ENCODE data around the gene SUPT5H. TPM values are rescaled to one million over a fixed set of nuclear protein-coding genes. Genes with fewer than 3 reads are reported as not detected.

SUPT5H gene
- 157 TPM for total RNA-seq

DNA sequence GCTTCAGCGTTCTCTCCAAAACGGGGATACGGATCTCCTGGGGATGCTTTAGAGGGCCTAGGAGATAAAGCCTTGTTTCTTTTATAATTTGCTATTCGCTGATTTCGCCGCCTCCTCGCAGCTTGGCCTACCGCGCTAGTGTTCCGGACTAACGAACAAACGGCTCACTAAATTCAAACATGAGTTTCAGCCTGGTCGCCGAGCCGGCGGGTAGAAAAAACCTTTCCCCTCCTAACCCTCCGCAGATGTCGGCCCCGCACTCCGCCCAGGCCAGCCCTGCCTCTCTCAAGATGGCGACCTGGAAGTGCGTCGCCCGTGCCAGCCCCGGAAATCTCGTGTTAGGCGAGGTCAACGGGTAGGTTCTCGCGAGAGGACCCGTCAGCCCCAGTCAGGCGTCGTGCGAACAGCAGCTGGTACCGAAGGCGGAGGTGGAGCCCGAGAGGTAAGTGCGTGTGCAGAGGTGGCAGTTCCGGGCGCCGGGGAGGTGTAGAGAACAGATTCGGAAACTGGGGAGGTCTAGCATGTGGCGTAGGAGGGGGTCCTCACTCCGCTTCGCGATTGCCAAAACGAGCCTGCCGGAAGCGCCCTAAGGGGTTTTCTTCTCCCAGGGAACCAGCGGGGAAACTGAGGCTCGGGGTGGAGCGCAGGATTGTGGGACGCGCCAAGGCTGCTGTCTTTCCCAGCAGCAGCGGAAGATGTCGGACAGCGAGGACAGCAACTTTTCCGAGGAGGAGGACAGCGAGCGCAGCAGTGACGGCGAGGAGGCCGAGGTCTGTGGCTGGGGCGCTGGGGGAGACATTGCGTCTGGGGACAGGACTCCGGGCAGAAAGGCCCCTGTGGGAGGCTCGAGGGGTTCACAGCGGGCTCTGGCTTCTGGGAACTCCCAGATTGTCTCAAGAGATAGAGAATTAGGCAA lies at the start of gene SUPT5H:
Gene SUPT5H, plus strand, starts transcription at position 387 of the 916 bp plus-strand sequence. Its CDS starts 309 bp downstream, at position 696.
- DNase-seq (ENCODE audit: low spot score): peak; percentile 98

DNA sequence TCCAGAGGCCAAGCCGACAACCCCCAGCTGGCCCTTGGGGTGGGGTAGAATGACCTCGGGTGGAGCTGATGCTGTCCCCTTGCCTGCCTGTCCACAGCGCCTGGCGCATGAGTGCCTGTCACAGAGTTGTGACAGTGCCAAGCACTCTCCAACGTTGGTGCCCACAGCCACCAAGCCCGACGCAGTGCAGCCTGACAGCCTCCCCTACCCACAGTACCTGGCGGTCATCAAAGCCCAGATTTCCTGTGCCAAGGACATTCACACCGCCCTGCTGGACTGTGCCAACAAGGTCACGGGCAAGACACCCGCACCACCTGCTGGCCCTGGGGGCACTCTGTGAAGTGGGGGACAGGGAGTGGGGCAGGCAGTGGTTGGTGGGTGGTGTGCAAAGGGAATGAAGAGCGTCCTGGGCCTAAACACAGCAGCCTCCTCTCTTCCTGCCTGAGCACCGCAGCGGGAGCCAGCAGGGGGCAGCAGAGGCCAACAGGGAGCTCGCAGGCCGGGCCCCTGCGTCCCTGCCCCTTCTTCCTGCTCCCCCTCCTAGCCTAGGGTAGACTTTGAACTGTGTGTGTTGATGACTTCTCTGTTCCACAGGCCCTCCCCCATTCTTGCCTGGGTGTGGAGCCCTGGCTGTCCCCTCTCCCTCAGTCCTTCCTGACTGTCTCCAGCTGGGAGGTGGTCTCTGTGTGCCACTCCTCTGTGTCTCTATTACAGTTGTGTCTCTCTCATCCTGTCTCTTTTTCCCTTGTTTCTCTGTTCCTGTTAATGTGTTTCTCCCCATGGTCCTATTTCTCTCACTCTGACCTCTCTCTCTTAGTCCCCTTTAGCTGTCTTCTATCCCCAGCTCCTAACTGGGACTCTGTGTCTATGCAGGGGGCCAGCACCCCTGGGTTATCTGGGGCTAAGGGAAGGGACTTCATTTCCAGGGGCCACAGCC lies 47.8 kb upstream of the SUPT5H start:
- peak; percentile 94 for DNase-seq (ENCODE audit: low spot score)

- peak; percentile 66 for DNase-seq (ENCODE audit: low spot score)
These were observed 47.0 kb upstream of the SUPT5H start for GRCh38 chr19:39398297-39398864.

- no peak for DNase-seq (ENCODE audit: low spot score)
These were observed 45.7 kb upstream of the SUPT5H start for GRCh38 chr19:39399668-39400050.

DNA sequence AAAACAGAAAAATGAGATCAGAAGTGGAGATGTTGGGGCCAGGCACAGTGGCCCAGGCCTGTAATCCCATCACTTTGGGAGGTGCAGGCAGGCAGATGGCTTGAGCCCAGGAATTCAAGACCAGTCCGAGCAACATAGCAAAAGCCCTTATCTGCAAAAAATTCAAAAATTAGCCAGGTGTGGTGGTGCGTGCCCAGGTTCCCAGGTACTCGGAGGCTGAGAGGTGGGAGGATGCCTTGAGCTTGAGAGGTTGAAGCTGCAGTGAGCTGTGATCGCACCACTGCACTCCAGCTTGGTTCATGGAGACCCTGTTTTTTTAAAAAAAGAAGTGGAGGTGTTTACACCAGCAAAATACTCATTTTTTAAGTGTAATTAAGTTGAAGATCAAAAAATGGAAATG lies 45.3 kb upstream of the SUPT5H start:
- DNase-seq (ENCODE audit: low spot score): no peak

DNA sequence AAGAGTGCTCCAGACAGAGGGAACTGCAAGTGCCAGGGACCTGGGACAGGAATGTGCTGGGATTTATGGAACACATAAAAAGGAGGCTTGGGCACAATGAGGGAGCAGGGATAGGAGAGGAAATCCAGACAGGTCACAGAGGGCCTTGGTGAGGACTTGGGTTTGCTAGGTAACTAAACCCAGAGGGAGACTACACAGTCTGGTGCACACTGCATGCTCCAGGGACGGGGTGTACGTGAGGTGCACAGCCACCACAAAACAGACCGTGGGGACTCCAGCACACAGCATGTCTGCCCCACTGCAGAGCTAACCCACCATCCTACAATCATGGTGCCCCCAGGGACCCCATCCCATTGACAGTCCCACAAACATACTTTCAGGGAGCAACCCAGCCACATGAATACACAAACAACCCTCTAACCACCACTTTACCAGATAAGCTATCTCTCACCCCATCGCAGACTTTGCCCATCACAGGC lies 44.3 kb upstream of the SUPT5H start:
- DNase-seq (ENCODE audit: low spot score): no peak

- DNase-seq (ENCODE audit: low spot score): peak; percentile 91
These were observed 43.6 kb upstream of the SUPT5H start for GRCh38 chr19:39401549-39402345.

DNA sequence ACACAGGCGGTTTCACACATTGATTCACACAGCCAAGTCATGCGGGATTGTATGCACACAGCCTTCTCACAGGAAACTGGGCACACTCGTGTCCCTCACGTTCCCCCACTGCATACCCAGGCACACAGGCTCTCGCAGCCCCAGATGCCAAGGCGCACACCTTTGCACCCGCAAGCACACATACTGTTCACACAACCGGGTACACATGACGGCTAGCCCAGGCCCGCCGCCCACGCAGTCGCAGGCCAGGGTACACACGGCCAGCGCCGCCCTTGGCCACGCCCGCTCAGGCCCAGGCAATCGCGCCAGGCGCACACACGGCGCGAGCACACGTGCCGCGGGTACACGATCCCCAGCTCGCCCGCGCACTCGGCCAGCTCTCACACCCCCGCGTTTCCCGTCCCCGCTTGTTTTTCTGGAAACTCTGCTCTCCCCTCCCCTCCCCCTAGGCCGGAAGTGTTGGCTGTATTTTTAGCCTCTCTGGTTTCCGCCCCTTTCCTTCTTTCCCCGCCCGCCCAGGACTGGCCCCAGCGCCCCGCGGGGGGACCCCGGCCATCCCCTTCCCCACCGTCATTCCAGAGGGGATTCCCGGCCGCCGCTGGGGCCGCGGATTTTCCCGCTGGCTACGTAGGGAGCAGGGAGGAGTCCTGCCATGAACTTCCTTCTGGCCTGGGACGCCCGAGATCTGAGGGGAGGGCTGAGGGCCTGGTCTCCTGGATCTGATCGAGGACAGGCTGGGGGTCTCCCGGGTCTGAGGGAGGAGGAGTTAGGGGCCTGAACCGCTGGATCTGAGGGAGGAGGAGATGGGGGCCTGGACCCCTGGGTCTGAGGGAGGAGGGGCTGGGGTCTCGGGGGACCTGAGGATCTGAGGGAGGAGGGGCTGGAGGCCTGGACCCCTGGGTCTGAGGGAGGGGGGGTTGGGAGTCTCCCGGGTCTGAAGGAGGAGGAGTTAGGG lies 42.8 kb upstream of the SUPT5H start:
- peak; percentile 88 for DNase-seq (ENCODE audit: low spot score)

DNA sequence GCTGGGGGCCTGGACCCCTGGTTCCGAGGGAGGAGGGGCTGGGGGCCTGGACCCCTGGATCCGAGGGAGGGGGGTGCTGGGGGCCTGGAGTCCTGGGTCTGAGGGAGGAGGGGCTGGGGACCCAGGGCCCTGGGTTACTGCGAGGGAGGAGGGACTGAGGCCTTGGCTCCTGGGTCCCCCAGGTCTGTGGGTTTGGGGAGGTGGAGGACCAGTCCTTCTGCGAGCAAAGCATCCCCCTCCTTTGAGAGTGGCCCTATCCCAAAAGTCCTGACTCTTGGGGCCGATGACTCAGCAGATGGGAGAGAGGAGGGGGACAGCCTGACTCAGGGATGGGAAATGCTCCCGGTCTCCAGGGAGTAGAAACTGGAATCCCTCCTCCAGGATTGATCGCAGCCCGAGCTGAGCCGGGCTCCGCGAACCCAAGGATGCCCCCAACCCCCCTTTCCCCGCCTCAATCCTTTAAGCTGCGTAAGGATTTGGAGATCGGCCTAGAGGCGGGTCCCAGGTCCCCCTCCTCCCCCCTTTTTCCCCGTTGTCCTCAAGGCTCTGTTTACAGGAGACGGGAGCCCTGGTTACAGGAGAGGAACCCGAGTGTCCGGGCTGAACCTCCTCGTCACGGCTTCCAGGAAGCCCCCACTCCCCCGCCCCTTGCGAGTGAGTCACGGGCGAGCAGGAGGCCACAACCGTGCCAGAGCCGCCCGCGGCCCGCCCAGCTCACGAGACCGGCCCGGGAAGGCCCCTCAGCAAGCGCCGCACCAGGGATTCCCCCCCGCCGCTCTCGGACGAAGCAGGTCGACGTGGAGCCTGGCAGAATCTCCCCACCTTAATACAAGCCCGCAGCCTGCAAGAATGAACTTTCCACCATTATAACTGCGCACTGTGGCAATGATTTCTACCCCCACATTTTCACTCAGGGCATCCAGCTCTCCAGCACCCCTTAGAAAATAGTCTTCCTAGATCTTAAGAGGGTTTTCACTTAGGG lies 41.8 kb upstream of the SUPT5H start:
- peak; percentile 98 for DNase-seq (ENCODE audit: low spot score)

DNA sequence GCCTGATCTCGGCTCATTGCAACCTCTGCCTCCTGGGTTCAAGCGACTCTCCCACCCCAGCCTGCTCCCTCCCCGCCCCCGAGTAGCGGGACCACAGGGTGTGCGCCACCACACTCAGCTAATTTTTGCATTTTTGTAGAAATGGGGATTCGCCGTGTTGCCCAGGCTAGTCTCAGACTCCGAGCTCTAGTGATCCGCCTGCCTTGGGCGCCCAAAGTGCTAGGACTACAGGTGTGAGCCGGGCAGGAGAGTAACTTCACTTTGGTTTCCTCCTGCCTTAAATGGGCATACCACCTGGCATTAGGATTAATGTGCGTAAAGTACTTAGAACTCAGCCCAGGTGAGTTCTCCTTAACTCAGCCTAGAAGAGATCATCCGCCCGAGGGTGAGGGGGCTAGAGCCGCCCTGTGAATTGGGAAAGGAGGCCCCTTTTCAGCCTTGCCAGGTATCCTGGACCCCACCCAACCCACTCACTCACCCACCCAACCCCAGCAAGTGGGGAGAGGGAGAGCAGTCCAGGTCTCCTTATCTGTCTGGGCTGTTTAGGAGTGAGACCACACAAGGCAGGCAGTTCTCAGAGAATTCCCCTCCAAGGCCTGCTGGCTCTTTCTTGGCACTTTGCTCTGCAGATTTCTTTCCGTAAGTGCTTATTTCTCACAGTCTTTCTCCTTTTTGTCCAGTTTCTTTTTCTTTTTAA lies 40.0 kb upstream of the SUPT5H start:
- no peak for DNase-seq (ENCODE audit: low spot score)

GRCh38 chr19:39405958-39406655 lies 39.3 kb upstream of the SUPT5H start:
- DNase-seq (ENCODE audit: low spot score): no peak

DNA sequence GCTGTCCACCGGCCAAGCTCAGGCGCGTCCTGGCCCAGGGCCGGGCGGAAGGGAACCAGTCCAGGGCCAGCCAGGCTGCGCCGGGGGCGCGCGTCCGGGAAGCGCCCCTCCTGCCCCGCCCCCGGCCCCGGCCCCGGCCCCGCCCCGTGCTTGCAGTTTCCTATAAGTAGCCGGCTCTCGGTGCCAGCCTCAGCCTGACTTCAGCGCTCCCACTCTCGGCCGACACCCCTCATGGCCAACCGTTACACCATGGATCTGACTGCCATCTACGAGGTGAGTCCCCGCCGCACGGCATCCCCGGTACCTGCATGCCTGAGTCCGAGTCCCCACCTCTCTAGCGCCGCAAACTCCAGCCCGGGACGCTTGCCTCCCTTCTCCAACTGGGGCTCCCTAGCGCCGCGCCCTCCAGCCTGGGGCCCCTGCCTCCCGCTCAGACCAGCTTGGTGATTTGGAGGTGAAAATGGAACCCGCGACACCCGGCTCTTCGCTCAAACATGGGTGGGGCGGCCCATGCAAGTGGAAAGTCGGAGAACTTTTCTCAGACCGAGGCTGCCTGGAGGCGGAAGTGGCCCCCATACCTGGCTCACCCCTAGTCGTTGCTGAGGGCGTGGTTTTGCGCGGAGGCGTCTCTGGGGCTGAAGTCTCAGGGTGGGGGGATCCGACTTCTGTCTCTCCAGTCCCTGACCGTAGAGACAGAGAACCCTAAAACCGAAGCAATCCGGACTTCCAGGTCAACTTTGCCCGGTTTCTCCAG lies 38.5 kb upstream of the SUPT5H start, which contains the start of gene ZFP36:
Gene ZFP36, plus strand, starts transcription at position 192 of the 754 bp plus-strand sequence. Its CDS starts 58 bp downstream, at position 250.
- DNase-seq (ENCODE audit: low spot score): peak; percentile 92

- DNase-seq (ENCODE audit: low spot score): no peak
These were observed 38.0 kb upstream of the SUPT5H start for GRCh38 chr19:39407410-39407659.

GRCh38 chr19:39407660-39408391 lies 37.6 kb upstream of the SUPT5H start:
- DNase-seq (ENCODE audit: low spot score): peak; percentile 71

- peak; percentile 53 for DNase-seq (ENCODE audit: low spot score)
These were observed 36.8 kb upstream of the SUPT5H start for GRCh38 chr19:39408392-39409207.
